ENCODE measurements around the gene GPR161. TPM values are rescaled to one million over a fixed set of nuclear protein-coding genes. Genes with fewer than 3 reads are reported as not detected.

Gene GPR161
- total RNA-seq, 1 donor from 2014 or later = 36.4 TPM

DNA sequence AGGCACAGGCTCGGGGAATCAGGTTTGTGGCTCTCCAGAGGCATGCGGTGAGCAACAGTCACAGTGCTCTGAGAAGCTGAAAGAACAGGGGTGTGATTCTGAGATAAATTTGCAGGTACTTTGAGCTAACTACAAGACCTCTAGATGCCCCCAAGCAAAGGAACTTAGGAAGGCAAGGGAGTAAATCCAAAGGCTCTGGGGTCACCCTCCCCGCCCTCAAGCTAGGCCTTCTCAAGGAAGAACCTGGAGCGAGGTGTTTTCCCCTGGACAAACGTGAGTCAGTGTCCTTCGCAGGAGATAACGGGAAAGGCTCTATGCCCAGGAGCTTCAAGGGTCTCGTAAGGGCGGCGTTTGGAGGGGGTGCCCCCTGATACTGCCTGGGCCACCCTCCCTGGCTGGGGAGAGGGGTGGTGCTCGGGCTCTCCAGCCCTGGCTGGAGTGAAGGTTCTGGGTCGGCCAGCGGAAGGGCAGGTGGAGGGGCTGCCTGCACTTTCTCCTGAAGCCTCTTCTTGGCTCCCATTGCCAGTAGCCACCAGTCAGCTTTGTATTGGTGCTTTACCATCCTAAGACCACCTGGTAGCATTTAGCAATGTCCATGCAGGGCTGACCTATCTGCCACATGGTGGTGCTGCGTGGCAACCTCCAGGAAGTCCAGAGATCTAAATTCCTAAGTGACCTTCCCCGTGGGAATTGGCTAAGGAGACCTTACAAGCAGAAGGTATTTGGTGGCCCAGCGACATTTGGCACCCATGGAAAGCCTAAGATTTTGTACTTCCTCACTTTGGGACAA is 44.0 kb downstream of the GPR161 start:
- Mint-ChIP-seq H3K36me3 (peaks cover 33% of the 10 kb centered on the region), H3K4me3 (no peak overlapping the region), H3K27me3 (ENCODE audit: low read depth) (no peaks in the 10 kb centered on the region), H3K4me1 (no peaks in the 10 kb centered on the region), H3K9me3 (no peaks in the 10 kb centered on the region), H3K27ac (no peak overlapping the region)
- DNase-seq (ENCODE audit: low spot score in 2 of 2, unreplicated experiment in 2 of 2) = no peak
- TF ChIP-seq, protein P1, sequence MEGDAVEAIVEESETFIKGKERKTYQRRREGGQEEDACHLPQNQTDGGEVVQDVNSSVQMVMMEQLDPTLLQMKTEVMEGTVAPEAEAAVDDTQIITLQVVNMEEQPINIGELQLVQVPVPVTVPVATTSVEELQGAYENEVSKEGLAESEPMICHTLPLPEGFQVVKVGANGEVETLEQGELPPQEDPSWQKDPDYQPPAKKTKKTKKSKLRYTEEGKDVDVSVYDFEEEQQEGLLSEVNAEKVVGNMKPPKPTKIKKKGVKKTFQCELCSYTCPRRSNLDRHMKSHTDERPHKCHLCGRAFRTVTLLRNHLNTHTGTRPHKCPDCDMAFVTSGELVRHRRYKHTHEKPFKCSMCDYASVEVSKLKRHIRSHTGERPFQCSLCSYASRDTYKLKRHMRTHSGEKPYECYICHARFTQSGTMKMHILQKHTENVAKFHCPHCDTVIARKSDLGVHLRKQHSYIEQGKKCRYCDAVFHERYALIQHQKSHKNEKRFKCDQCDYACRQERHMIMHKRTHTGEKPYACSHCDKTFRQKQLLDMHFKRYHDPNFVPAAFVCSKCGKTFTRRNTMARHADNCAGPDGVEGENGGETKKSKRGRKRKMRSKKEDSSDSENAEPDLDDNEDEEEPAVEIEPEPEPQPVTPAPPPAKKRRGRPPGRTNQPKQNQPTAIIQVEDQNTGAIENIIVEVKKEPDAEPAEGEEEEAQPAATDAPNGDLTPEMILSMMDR (IDR thresholded peaks at IDR 0.05; ENCODE audit: unreplicated experiment) = no peak

DNA sequence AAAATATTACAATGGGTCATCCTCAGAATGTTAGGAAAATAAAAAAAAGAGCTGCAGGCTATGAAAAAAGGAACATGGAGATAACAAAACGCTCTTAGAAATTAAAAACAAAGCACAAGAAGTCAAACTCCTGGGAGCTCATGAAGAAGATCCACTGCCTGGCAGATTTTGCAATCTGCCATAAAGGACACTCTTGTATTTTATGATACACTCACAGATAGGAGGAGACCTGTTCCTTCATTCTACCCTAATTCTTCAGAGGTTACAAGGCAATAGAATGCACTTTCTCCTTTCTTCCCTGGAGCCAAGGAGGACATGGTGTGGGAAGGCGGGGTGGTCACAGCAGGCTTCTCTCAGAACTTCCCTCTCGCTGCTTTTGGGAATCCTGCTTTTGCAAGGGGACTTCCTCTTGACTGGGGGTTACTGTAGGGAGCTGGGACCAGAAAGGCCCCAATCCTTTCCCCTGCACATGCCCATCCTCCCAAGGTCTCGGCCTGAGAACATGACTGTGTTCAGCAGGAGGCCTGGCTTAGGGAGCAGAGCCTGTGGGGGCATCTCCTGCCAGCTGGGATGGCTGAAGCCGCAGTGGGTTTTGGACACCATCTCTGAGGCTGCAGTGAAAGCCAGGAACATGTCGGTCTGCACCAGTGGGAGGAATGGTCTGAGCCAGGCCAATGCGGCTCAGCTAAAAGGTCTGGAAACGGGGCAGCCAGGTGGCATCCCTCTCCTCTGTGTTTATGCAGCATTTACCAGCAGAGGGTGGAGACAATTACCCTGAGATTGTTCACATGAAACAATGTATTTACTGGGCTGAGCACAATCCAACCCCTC is 44.8 kb downstream of the GPR161 start:
- Mint-ChIP-seq H3K4me1 (no peaks in the 10 kb centered on the region), H3K27ac (no peak overlapping the region), H3K36me3 (peaks cover 31% of the 10 kb centered on the region), H3K9me3 (no peaks in the 10 kb centered on the region), H3K27me3 (ENCODE audit: low read depth) (no peaks in the 10 kb centered on the region), H3K4me3 (no peak overlapping the region)
- TF ChIP-seq, protein P1 (IDR thresholded peaks at IDR 0.05; ENCODE audit: unreplicated experiment) = no peak
- no peak for DNase-seq (ENCODE audit: low spot score in 2 of 2, unreplicated experiment in 2 of 2)

DNA sequence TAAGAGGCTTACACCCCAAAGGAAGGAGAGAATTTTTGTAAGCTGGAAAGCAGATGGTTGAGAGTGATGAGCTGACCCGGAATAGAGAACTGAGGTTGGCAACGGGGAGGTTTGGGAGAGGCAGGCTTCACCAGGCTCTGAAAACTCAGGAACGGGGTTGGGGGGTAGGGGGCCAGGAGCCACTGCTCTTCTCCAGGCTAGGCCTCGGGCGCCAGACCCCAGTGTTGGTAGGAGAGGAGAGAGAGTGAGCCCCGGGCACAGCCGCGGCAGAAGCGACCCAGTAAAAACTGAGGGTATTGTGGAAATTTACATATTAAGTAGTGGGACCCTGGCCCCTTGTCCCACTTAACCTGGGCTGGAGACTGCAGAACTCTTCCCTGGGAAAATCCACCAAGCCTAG is 45.7 kb downstream of the GPR161 start:
- no peaks in the 10 kb centered on the region for H3K9me3 Mint-ChIP-seq
- no peaks in the 10 kb centered on the region for H3K27me3 Mint-ChIP-seq (ENCODE audit: low read depth)
- DNase-seq (ENCODE audit: low spot score in 2 of 2, unreplicated experiment in 2 of 2) = no peak
- no peak overlapping the region for H3K27ac Mint-ChIP-seq
- H3K4me3 Mint-ChIP-seq = no peak overlapping the region
- TF ChIP-seq, protein P1 (IDR thresholded peaks at IDR 0.05; ENCODE audit: unreplicated experiment) = no peak
- H3K4me1 Mint-ChIP-seq = no peaks in the 10 kb centered on the region
- H3K36me3 Mint-ChIP-seq = peaks cover 28% of the 10 kb centered on the region

DNA sequence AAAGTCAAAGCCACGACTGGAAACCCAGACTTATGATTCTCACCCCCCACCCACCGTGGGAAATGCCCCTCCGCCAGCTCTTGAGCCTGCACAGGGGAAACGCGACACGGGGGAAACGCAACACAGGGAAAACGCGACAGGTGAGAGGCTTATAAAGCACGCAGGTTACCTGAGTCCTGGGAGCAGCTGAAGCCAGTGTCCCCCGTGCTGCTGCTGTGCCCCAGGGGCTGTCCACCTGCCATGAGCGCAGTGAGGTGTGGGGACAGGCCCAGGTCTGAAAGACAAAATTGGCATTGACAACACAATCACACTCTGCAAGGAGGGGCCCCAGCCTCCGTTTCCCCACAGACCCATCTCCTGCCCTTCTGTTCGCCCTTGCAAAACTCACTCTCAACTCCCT is 46.3 kb downstream of the GPR161 start:
- no peak overlapping the region for H3K27ac Mint-ChIP-seq
- peaks cover 27% of the 10 kb centered on the region for H3K36me3 Mint-ChIP-seq
- H3K4me3 Mint-ChIP-seq = no peak overlapping the region
- DNase-seq (ENCODE audit: low spot score in 2 of 2, unreplicated experiment in 2 of 2) = no peak
- TF ChIP-seq, protein P1 (IDR thresholded peaks at IDR 0.05; ENCODE audit: unreplicated experiment) = no peak
- H3K4me1 Mint-ChIP-seq = no peaks in the 10 kb centered on the region
- H3K27me3 Mint-ChIP-seq (ENCODE audit: low read depth) = no peaks in the 10 kb centered on the region
- no peaks in the 10 kb centered on the region for H3K9me3 Mint-ChIP-seq

DNA sequence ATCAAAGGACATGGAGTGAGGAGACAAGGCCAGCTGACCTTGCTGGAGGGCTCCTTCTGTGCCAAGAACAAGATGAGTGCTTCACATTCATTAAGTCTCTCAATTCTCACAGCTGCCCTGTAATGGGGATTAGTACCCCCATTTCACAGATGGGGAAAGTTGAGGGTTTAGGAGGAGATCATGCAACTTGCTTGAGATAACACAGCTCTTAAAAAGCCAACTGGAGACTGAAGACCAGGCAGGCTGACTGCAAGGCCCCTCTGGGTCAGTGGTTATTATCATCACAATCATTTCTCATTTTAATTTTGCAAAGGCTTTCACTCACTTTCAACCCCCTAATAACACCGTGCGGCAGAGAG is 46.8 kb downstream of the GPR161 start:
- H3K27ac Mint-ChIP-seq = no peak overlapping the region
- H3K36me3 Mint-ChIP-seq = peaks cover 23% of the 10 kb centered on the region
- no peak for DNase-seq (ENCODE audit: low spot score in 2 of 2, unreplicated experiment in 2 of 2)
- H3K27me3 Mint-ChIP-seq (ENCODE audit: low read depth) = no peaks in the 10 kb centered on the region
- H3K9me3 Mint-ChIP-seq = no peaks in the 10 kb centered on the region
- no peak overlapping the region for H3K4me3 Mint-ChIP-seq
- TF ChIP-seq, protein P1 (IDR thresholded peaks at IDR 0.05; ENCODE audit: unreplicated experiment) = no peak
- no peaks in the 10 kb centered on the region for H3K4me1 Mint-ChIP-seq
